Neural crest cell (in vitro differentiated cells): ENCODE results near the gene IRF2BP1. TPM values are rescaled to one million over a fixed set of nuclear protein-coding genes. Genes with fewer than 3 reads are reported as not detected.

Source experiments
- DNase-seq: peaks from one replicate; pipeline ENCODE4 v3.0.0; 2021; ENCODE audit warnings: low read depth, mixed read lengths, low spot score
- H3K27ac Mint-ChIP-seq: one replicate; pipeline ENCODE4 v1.8.0; 2021; ENCODE audit warnings: mild to moderate bottlenecking, mixed read lengths; ENCODE audit not compliant: unreplicated experiment
- H3K27me3 Mint-ChIP-seq: 2 replicates; pipeline ENCODE4 v1.8.0; 2021; ENCODE audit warnings: low read depth, mild to moderate bottlenecking, mixed read lengths
- H3K36me3 Mint-ChIP-seq: 2 replicates; pipeline ENCODE4 v1.8.0; 2021; ENCODE audit warnings: low read depth, mild to moderate bottlenecking, mixed read lengths
- H3K4me1 Mint-ChIP-seq: 2 replicates; pipeline ENCODE4 v1.8.0; 2021; ENCODE audit warnings: mixed read lengths
- H3K4me3 Mint-ChIP-seq: one replicate; pipeline ENCODE4 v1.8.0; 2021; ENCODE audit warnings: mild to moderate bottlenecking, mixed read lengths
- H3K9me3 Mint-ChIP-seq: 2 replicates; pipeline ENCODE4 v1.8.0; 2021; ENCODE audit warnings: mixed read lengths
- CTCF ChIP-seq: fragments of 200-600 bp; sonication (generic); conservative IDR thresholded peaks from 2 replicates; pipeline ENCODE4 v1.5.0; 2021; ENCODE audit warnings: antibody characterized with exemption, mild to moderate bottlenecking
- total RNA-seq: library from RNA; stranded (reverse); gene quantifications from 2 replicates; pipeline ENCODE4 v1.2.1, GENCODE V29; 2021

Gene IRF2BP1
- total RNA-seq, 1 donor from 2014 or later = 33.1 TPM

GRCh38 chr19:45929247-45929646 is 43.3 kb upstream of the IRF2BP1 start:
- no peak for DNase-seq
- H3K9me3 Mint-ChIP-seq = no peaks in the 10 kb centered on the region
- peaks cover 14% of the 10 kb centered on the region for H3K4me1 Mint-ChIP-seq
- H3K27ac Mint-ChIP-seq = no peak overlapping the region
- TF ChIP-seq CTCF = no peak
- H3K36me3 Mint-ChIP-seq = no peaks in the 10 kb centered on the region
- peaks cover 44% of the 10 kb centered on the region for H3K27me3 Mint-ChIP-seq
- H3K4me3 Mint-ChIP-seq = no peak overlapping the region

- peaks cover 34% of the 10 kb centered on the region for H3K27me3 Mint-ChIP-seq
- peak overlapping the region; percentile 9 for H3K4me3 Mint-ChIP-seq
- H3K27ac Mint-ChIP-seq = peak overlapping the region; percentile 2
- peak; percentile 27 for TF ChIP-seq CTCF
- peak; percentile 87 for DNase-seq
- no peaks in the 10 kb centered on the region for H3K36me3 Mint-ChIP-seq
- no peaks in the 10 kb centered on the region for H3K9me3 Mint-ChIP-seq
- peaks cover 14% of the 10 kb centered on the region for H3K4me1 Mint-ChIP-seq
These were observed 41.8 kb upstream of the IRF2BP1 start for GRCh38 chr19:45927565-45928261.

DNA sequence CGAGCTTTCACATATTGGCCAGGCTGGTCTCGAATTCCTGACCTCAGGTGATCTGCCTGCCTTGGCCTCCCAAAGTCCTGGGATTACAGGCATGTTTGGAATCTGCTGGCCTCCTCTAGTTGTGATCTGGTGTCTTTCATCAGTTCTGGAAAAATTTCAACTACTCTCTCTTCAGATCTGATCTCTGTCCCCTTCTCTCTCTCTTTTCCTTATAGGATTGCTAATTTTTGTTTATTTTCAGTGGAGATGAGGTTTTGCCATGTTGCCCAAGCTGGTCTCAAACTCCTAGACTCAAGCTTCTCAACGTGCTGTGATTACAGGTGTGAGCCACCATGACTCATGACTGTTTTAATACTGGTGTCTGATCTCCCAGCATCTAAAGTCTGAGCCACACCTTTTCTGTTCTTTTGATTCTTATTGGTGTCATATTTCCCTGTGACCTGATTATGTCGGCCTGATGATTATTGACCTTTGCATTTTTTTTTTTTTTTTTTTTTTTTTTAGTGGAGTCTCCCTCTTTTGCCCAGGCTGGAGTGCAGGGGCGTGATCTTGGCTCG is 39.0 kb upstream of the IRF2BP1 start:
- Mint-ChIP-seq H3K27ac (no peak overlapping the region), H3K4me1 (peaks cover 26% of the 10 kb centered on the region), H3K4me3 (no peak overlapping the region), H3K36me3 (no peaks in the 10 kb centered on the region), H3K27me3 (peaks cover 16% of the 10 kb centered on the region), H3K9me3 (no peaks in the 10 kb centered on the region)
- TF ChIP-seq CTCF = no peak
- DNase-seq = no peak

GRCh38 chr19:45922281-45922680 is 36.3 kb upstream of the IRF2BP1 start:
- no peaks in the 10 kb centered on the region for H3K9me3 Mint-ChIP-seq
- H3K4me1 Mint-ChIP-seq = peaks cover 28% of the 10 kb centered on the region
- TF ChIP-seq CTCF = peak; percentile 47
- no peaks in the 10 kb centered on the region for H3K36me3 Mint-ChIP-seq
- no peak overlapping the region for H3K27ac Mint-ChIP-seq
- DNase-seq = no peak
- no peak overlapping the region for H3K4me3 Mint-ChIP-seq
- H3K27me3 Mint-ChIP-seq = peaks cover 8% of the 10 kb centered on the region

- no peak overlapping the region for H3K4me3 Mint-ChIP-seq
- no peaks in the 10 kb centered on the region for H3K9me3 Mint-ChIP-seq
- no peaks in the 10 kb centered on the region for H3K36me3 Mint-ChIP-seq
- H3K4me1 Mint-ChIP-seq = peaks cover 28% of the 10 kb centered on the region
- peaks cover 6% of the 10 kb centered on the region for H3K27me3 Mint-ChIP-seq
- H3K27ac Mint-ChIP-seq = no peak overlapping the region
- TF ChIP-seq CTCF = no peak
- no peak for DNase-seq
These were observed 34.5 kb upstream of the IRF2BP1 start for GRCh38 chr19:45920458-45920857.
